ENCODE results near the gene PHTF1.

DNA sequence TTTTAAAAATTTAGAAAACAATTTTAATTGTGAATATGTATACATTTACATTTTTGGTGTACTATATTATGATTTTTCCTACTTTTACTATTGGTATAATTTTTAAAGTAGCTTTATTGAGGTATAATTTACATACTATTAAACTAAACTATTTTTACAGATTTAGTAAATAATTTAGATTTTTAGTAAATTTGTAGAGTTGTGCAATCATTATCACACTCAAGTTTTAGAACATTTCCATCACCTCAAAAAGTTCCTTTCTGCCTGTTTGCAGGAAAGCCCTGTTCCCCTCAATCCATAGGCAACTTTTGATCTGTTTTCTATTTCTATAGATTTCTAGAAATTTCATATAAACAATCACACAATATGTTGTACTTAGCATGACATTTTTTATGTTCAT is 8.2 kb downstream of the PHTF1 start:
- TF ChIP-seq POLR2A (IDR thresholded peaks at IDR 0.05; ENCODE audit: low read depth) = no peak
- no peak for TF ChIP-seq POLR2AphosphoS5 (IDR thresholded peaks at IDR 0.05)
- TF ChIP-seq, protein P1, sequence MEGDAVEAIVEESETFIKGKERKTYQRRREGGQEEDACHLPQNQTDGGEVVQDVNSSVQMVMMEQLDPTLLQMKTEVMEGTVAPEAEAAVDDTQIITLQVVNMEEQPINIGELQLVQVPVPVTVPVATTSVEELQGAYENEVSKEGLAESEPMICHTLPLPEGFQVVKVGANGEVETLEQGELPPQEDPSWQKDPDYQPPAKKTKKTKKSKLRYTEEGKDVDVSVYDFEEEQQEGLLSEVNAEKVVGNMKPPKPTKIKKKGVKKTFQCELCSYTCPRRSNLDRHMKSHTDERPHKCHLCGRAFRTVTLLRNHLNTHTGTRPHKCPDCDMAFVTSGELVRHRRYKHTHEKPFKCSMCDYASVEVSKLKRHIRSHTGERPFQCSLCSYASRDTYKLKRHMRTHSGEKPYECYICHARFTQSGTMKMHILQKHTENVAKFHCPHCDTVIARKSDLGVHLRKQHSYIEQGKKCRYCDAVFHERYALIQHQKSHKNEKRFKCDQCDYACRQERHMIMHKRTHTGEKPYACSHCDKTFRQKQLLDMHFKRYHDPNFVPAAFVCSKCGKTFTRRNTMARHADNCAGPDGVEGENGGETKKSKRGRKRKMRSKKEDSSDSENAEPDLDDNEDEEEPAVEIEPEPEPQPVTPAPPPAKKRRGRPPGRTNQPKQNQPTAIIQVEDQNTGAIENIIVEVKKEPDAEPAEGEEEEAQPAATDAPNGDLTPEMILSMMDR (IDR thresholded peaks at IDR 0.05) = no peak

Data from esophagus muscularis mucosa (tissue), 3 donors.